ENCODE measurements around the gene CDC14C. TPM values are rescaled to one million over a fixed set of nuclear protein-coding genes. Genes with fewer than 3 reads are reported as not detected.
"Not testable (repeated sequence)": the region's sequence is repeated elsewhere in the genome, so short reads cannot be mapped to it uniquely, and the experiment has no call there.

Gene CDC14C
- total and polyA plus RNA-seq, 9 donors, result not detected

DNA sequence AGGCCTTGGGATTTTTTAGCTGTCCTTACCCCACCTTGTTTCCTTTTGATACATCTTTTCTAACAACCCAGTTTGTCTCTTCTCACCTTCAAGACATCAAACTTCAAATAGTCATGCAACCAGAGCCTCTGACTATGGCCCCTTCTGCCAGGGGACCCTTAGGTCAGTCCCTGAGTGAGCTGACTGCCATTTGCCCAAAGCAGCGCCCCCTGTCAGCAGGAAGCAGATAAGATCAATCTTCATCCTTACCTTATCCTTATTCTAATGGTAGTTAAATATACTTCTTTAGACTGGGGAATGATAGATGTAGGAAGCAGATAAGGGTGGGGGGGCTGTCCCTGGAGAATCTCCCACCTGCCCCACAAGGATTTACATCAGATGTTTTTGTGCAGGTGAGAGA is 29.8 kb upstream of the CDC14C start:
- H3K27me3 ChIP-seq, result no peaks in the 10 kb centered on the region
- no peak for DNase-seq
- TF ChIP-seq POLR2A (IDR thresholded peaks at IDR 0.05) (no peak), EP300 (IDR thresholded peaks at IDR 0.05) (no peak)
- TF ChIP-seq, protein P1, sequence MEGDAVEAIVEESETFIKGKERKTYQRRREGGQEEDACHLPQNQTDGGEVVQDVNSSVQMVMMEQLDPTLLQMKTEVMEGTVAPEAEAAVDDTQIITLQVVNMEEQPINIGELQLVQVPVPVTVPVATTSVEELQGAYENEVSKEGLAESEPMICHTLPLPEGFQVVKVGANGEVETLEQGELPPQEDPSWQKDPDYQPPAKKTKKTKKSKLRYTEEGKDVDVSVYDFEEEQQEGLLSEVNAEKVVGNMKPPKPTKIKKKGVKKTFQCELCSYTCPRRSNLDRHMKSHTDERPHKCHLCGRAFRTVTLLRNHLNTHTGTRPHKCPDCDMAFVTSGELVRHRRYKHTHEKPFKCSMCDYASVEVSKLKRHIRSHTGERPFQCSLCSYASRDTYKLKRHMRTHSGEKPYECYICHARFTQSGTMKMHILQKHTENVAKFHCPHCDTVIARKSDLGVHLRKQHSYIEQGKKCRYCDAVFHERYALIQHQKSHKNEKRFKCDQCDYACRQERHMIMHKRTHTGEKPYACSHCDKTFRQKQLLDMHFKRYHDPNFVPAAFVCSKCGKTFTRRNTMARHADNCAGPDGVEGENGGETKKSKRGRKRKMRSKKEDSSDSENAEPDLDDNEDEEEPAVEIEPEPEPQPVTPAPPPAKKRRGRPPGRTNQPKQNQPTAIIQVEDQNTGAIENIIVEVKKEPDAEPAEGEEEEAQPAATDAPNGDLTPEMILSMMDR (IDR thresholded peaks at IDR 0.05), result no peak
- H3K4me3 ChIP-seq, result no peak overlapping the region
- no peaks in the 10 kb centered on the region for H3K4me1 ChIP-seq (ENCODE audit: insufficient read depth)
- no peak overlapping the region for H3K27ac ChIP-seq
- peaks cover 0 to 3% of the 10 kb centered on the region in 2 donors for H3K9me3 ChIP-seq
- H3K36me3 ChIP-seq, result no peaks in the 10 kb centered on the region
- intact Hi-C loops (cut with DNase I), result no loop called here
- WGBS, 3 donors, result 73 to 81% (median 76%) methylated on average over 1 of the region's 1 CpG

DNA sequence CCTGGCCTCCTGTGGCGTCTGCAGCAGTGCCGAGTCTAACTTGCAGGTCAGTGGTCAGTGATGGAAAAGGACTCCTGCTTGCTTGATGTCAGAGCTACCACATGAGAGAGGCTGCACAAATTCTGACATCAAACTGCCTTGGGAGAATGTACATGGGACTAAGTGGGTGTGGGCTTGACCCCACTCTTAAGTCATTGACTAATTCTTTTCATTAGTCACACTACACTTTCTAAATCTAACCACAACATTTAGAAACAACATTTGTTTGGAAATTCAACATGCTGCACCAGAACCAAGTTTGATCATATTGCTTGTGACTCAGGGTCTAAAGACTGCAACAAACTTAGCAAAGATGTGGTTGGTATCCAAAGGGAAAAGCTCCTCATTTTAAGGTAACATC is 24.4 kb upstream of the CDC14C start:
- 88 to 98% (median 88%) methylated on average over 2 of the region's 2 CpGs for WGBS, 3 donors
- no peaks in the 10 kb centered on the region for H3K9me3 ChIP-seq
- no peaks in the 10 kb centered on the region for H3K4me1 ChIP-seq (ENCODE audit: insufficient read depth)
- no peak overlapping the region for H3K4me3 ChIP-seq
- intact Hi-C loops (cut with DNase I), result no loop called here
- no peak for DNase-seq
- no peak for TF ChIP-seq EP300 (IDR thresholded peaks at IDR 0.05)
- no peak for TF ChIP-seq POLR2A (IDR thresholded peaks at IDR 0.05)
- TF ChIP-seq, protein P1 (IDR thresholded peaks at IDR 0.05), result no peak
- no peaks in the 10 kb centered on the region for H3K36me3 ChIP-seq
- H3K27ac ChIP-seq, result no peak overlapping the region
- no peaks in the 10 kb centered on the region for H3K27me3 ChIP-seq

- Histone ChIP-seq H3K27ac (no peak overlapping the region), H3K4me1 (ENCODE audit: insufficient read depth) (no peaks in the 10 kb centered on the region), H3K27me3 (no peaks in the 10 kb centered on the region), H3K9me3 (no peaks in the 10 kb centered on the region), H3K36me3 (no peaks in the 10 kb centered on the region), H3K4me3 (no peak overlapping the region)
- whole genome bisulfite sequencing, 3 donors, result 88 to 93% (median 89%) methylated on average over 3 of the region's 3 CpGs
- no peak for DNase-seq
- TF ChIP-seq EP300 (IDR thresholded peaks at IDR 0.05) (no peak), POLR2A (IDR thresholded peaks at IDR 0.05) (no peak)
- TF ChIP-seq, protein P1 (IDR thresholded peaks at IDR 0.05), result no peak
- intact Hi-C loops (cut with DNase I), result no loop called here
Observed at GRCh38 chr7:48901966-48902365, 22.4 kb upstream of the CDC14C start.

DNA sequence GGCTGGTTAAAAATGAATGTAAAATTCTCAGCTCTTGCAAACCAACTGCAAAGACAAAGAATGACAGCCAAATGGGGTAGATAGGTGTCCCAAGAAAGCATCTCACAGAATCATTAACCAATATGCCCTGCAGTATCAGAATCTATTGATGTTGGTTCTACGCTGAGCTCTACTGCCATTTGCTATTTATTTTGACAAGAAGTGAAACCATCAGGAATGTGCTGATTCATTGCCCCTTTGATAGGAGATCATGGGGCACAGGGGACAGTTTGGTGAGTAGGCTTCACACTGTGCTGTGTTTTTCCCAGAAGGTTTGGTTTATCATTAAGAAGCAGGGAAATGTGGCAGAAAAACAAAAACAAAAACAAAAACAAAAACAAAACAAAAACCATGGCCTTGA is 19.4 kb upstream of the CDC14C start:
- Histone ChIP-seq H3K9me3 (no peaks in the 10 kb centered on the region), H3K27ac (no peak overlapping the region), H3K4me1 (ENCODE audit: insufficient read depth) (no peaks in the 10 kb centered on the region), H3K4me3 (no peak overlapping the region), H3K27me3 (no peaks in the 10 kb centered on the region), H3K36me3 (no peaks in the 10 kb centered on the region)
- WGBS, 3 donors, result 79 to 88% (median 82%) methylated on average over 1 of the region's 1 CpG
- no peak for DNase-seq
- intact Hi-C loops (cut with DNase I), result no loop called here
- TF ChIP-seq, protein P1 (IDR thresholded peaks at IDR 0.05), result no peak
- no peak for TF ChIP-seq POLR2A (IDR thresholded peaks at IDR 0.05)

DNA sequence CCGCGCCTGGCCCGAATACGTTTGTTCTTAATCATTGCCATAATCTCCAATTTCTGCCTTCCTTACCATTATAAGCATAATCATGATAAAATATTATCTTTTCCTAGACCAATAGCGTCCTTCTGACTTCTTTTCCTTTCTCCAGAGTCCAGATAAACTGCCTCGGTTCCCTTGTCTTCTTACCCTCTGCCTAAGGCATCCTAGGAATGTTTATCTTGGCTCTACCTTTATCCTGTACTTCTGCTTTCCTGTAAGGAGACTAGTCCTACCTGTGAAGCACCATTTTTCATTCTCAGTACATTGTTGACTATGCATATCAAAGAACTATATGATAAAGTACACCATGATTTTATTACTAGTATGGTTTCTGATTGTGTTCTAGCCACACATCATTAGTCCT is 18.7 kb upstream of the CDC14C start:
- H3K9me3 ChIP-seq; intact Hi-C loops (cut with DNase I); DNase-seq; H3K27ac ChIP-seq; H3K27me3 ChIP-seq; H3K4me3 ChIP-seq; H3K36me3 ChIP-seq; H3K4me1 ChIP-seq (ENCODE audit: insufficient read depth): not testable (repeated sequence)
- WGBS, 3 donors, result 73 to 81% (median 79%) methylated on average over 6 of the region's 6 CpGs

DNA sequence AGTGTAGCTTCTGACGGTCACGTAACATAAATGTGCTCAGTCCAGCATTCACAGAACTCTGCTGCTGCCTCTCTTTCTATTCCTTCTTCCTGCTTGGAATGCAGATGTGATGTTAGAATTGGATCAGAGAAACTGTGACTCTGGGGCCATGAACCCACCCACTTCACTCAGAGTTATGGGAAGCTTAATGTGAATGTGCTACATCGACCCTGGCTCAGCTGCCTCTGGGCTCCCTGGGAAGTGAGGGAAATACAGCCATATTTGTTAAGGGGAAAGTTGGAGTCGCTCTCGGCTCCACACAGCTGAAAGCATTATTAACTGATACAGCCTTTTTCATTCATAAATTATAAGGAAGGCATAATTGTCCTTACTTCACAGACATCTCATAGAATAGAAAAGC is 14.5 kb upstream of the CDC14C start:
- intact Hi-C loops (cut with DNase I); H3K4me1 ChIP-seq (ENCODE audit: insufficient read depth); H3K9me3 ChIP-seq; H3K36me3 ChIP-seq; H3K27me3 ChIP-seq; H3K27ac ChIP-seq; DNase-seq; H3K4me3 ChIP-seq: not testable (repeated sequence)
- WGBS, 3 donors, result 81 to 83% (median 82%) methylated on average over 5 of the region's 5 CpGs

Data from ovary (tissue), 9 donors.